SK-N-SH treated with all-trans-retinoic acid at 6 μM for 48 hours (cell line): Measurements from ENCODE around the gene ZNF692.
"Not testable (repeated sequence)": the region's sequence is repeated elsewhere in the genome, so short reads cannot be mapped to it uniquely, and the experiment has no call there.

Source experiments
- ATAC-seq: fragments of 200-7000 bp; cut with Tn5 transposase; 3 replicates; pipeline ENCODE4 v1.9.1; 2020; ENCODE audit warnings: mild to moderate bottlenecking, moderate library complexity
- ARNTL ChIP-seq: fragments of 450-650 bp; formaldehyde crosslinking; IDR thresholded peaks from 2 replicates; pipeline ENCODE4 v1.5.0; 2020; ENCODE audit warnings: low read depth, mild to moderate bottlenecking, moderate library complexity, borderline replicate concordance
- BACH2 ChIP-seq: fragments of 250-450 bp; sonication (Bioruptor Pico); IDR thresholded peaks from 2 replicates; pipeline ENCODE4 v1.9.0; 2021; ENCODE audit warnings: mild to moderate bottlenecking, borderline replicate concordance
- CSDC2 ChIP-seq: fragments of 250-450 bp; sonication (Bioruptor Pico); IDR thresholded peaks from 2 replicates; pipeline ENCODE4 v1.5.0; 2020; ENCODE audit warnings: mild to moderate bottlenecking, moderate library complexity
- ESRRG ChIP-seq: fragments of 250-450 bp; sonication (Bioruptor Pico); IDR thresholded peaks from 2 replicates; pipeline ENCODE4 v1.6.1; 2021; ENCODE audit warnings: mild to moderate bottlenecking
- GLIS3 ChIP-seq: fragments of 250-450 bp; sonication (Bioruptor Pico); IDR thresholded peaks from 2 replicates; pipeline ENCODE4 v1.5.0; 2020; ENCODE audit warnings: mild to moderate bottlenecking, moderate library complexity
- ISL1 ChIP-seq: fragments of 250-450 bp; sonication (Bioruptor Pico); IDR thresholded peaks from 2 replicates; pipeline ENCODE4 v2.1.2; 2022; ENCODE audit warnings: mild to moderate bottlenecking, moderate library complexity
- OSR1 ChIP-seq: fragments of 250-450 bp; sonication (Bioruptor Pico); IDR thresholded peaks from 2 replicates; pipeline ENCODE4 v1.8.0; 2022; ENCODE audit warnings: moderate library complexity, mild to moderate bottlenecking, inconsistent platforms
- PPARA ChIP-seq: fragments of 250-450 bp; sonication (Bioruptor Pico); IDR thresholded peaks from 2 replicates; pipeline ENCODE4 v1.5.0; 2020; ENCODE audit warnings: mild to moderate bottlenecking, borderline replicate concordance
- RARB ChIP-seq: fragments of 250-450 bp; sonication (Bioruptor Pico); IDR thresholded peaks from 2 replicates; pipeline ENCODE4 v1.8.0; 2021; ENCODE audit warnings: mild to moderate bottlenecking, moderate library complexity
- TCF4 ChIP-seq: fragments of 250-450 bp; sonication (Bioruptor Pico); IDR thresholded peaks from 2 replicates; pipeline ENCODE4 v1.8.0; 2021; ENCODE audit warnings: mild to moderate bottlenecking, moderate library complexity, borderline replicate concordance
- TOX ChIP-seq: fragments of 250-450 bp; sonication (Bioruptor Pico); IDR thresholded peaks from 2 replicates; pipeline ENCODE4 v1.8.0; 2021; ENCODE audit warnings: mild to moderate bottlenecking, moderate library complexity, borderline replicate concordance
- ZC3H10 ChIP-seq: fragments of 250-450 bp; sonication (Bioruptor Pico); IDR thresholded peaks from 2 replicates; pipeline ENCODE4 v1.5.1; 2021; ENCODE audit warnings: mild to moderate bottlenecking, moderate library complexity
- ZFP3 ChIP-seq: fragments of 250-450 bp; sonication (Bioruptor Pico); IDR thresholded peaks from 2 replicates; pipeline ENCODE4 v1.5.0; 2020; ENCODE audit warnings: mild to moderate bottlenecking, moderate library complexity
- ZFP30 ChIP-seq: fragments of 450-650 bp; formaldehyde crosslinking; IDR thresholded peaks from 2 replicates; pipeline ENCODE4 v1.5.0; 2022; ENCODE audit warnings: mild to moderate bottlenecking, moderate library complexity
- ZNF565 ChIP-seq: fragments of 450-650 bp; formaldehyde crosslinking; conservative IDR thresholded peaks from 2 replicates; pipeline ENCODE4 v1.5.0; 2020; ENCODE audit warnings: low read depth, mild to moderate bottlenecking, moderate library complexity
- ZNF70 ChIP-seq: fragments of 450-650 bp; formaldehyde crosslinking; IDR thresholded peaks from 2 replicates; pipeline ENCODE4 v1.5.0; 2020; ENCODE audit warnings: mild to moderate bottlenecking, moderate library complexity
- ZNF8 ChIP-seq: fragments of 450-650 bp; formaldehyde crosslinking; IDR thresholded peaks from 2 replicates; pipeline ENCODE4 v1.5.0; 2020; ENCODE audit warnings: mild to moderate bottlenecking, moderate library complexity
- TF ChIP-seq, protein P1 (sequence below): fragments of 250-450 bp; sonication (Bioruptor Pico); IDR thresholded peaks from 2 replicates; pipeline ENCODE4 v1.5.1; 2021; ENCODE audit warnings: mild to moderate bottlenecking, moderate library complexity
- TF ChIP-seq, protein P2 (sequence below): fragments of 250-450 bp; sonication (Bioruptor Pico); IDR thresholded peaks from 2 replicates; pipeline ENCODE4 v1.5.1; 2020; ENCODE audit warnings: low read depth, mild to moderate bottlenecking, moderate library complexity
- TF ChIP-seq, protein P3 (sequence below): fragments of 250-450 bp; sonication (Bioruptor Pico); IDR thresholded peaks from 2 replicates; pipeline ENCODE4 v1.8.0; 2020; ENCODE audit warnings: mild to moderate bottlenecking, moderate library complexity, borderline replicate concordance
- TF ChIP-seq, protein P4 (sequence below): fragments of 250-450 bp; sonication (Bioruptor Pico); IDR thresholded peaks from 2 replicates; pipeline ENCODE4 v1.5.0; 2020; ENCODE audit warnings: mild to moderate bottlenecking, moderate library complexity

Gene ZNF692

DNA sequence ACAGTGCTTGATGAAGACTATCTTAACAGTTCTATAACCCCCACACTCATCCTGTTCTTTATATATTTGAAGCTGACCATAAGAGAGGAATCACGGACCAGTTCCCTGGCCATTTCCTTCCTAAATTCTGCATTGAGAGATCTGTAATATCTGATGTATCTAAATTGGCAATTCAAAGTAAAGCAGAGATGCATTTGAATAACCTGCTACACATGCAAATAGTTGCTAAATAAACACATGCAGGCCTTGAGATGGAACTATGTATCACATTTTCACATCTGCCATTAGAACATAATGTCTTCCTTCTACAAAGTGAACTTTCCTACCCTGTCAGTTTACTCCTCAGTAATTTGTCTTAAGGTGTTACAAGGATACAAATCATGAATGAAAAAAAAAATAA is 26.8 kb upstream of the ZNF692 start:
- ATAC-seq = no peak
- TF ChIP-seq, protein P1, sequence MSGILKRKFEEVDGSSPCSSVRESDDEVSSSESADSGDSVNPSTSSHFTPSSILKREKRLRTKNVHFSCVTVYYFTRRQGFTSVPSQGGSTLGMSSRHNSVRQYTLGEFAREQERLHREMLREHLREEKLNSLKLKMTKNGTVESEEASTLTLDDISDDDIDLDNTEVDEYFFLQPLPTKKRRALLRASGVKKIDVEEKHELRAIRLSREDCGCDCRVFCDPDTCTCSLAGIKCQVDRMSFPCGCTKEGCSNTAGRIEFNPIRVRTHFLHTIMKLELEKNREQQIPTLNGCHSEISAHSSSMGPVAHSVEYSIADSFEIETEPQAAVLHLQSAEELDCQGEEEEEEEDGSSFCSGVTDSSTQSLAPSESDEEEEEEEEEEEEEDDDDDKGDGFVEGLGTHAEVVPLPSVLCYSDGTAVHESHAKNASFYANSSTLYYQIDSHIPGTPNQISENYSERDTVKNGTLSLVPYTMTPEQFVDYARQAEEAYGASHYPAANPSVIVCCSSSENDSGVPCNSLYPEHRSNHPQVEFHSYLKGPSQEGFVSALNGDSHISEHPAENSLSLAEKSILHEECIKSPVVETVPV = no peak
- TF ChIP-seq CSDC2 (CRISPR knock-in tag) (no peak), PPARA (no peak), OSR1 (CRISPR knock-in tag) (no peak), ESRRG (CRISPR knock-in tag) (no peak), ISL1 (CRISPR knock-in tag) (no peak), TOX (CRISPR knock-in tag) (no peak), ZNF565 (CRISPR knock-in tag) (no peak)
- TF ChIP-seq, protein P2, sequence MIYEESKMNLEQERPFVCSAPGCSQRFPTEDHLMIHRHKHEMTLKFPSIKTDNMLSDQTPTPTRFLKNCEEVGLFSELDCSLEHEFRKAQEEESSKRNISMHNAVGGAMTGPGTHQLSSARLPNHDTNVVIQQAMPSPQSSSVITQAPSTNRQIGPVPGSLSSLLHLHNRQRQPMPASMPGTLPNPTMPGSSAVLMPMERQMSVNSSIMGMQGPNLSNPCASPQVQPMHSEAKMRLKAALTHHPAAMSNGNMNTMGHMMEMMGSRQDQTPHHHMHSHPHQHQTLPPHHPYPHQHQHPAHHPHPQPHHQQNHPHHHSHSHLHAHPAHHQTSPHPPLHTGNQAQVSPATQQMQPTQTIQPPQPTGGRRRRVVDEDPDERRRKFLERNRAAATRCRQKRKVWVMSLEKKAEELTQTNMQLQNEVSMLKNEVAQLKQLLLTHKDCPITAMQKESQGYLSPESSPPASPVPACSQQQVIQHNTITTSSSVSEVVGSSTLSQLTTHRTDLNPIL (CRISPR knock-in tag) = no peak

DNA sequence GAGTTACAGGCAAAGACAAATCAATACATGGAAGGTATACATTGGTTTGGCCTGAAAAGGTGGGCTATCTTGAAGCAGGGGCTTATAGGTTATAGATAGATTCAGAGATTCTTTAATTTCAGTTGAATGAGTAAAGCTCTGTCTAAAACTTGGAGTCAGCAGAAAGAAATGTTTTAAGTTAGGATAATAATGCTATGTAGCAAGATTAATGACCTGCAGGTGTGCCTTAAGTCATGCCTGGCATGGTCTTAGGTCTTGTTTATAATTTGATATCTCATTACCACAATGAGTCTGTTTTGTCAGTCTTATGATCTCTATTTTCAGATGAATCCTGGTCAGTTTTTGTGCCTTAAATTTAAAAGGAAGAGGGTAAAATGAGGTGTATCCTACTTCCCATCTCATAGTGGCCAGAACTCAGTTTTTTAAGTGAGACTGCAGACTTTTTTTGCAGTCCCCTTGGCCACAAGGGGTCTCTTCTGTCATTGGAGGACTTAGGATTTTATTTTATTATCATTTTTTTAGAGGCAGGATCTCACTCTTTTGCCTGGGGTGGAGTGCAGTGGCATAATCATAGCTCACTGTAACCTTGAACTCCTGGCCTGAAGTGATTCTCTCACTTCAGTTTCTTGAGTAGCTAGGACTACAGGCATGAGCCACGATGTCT is 25.9 kb upstream of the ZNF692 start:
- ATAC-seq = peak; percentile 47
- TF ChIP-seq PPARA (no peak), ESRRG (CRISPR knock-in tag) (no peak), ZNF8 (CRISPR knock-in tag) (no peak)

DNA sequence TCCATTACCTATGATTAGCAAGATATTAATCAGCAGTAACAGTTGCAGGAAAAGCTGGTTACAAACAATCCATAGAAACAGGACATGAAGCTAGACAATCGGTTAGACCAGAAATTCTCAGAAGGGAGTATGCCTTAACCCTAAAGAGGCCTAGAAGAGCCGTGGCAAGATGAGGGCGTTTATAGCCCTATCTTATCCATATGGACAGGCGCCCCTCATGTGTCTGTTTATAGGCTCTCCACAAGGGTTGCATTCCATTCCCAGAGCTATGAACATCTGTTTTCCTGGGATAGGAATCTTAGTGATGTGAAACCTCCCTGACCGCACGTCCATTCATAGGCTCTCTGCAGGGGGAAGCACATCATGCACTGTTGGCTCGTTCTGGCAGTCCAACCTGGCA is 23.5 kb upstream of the ZNF692 start:
- ATAC-seq = not testable (repeated sequence)

DNA sequence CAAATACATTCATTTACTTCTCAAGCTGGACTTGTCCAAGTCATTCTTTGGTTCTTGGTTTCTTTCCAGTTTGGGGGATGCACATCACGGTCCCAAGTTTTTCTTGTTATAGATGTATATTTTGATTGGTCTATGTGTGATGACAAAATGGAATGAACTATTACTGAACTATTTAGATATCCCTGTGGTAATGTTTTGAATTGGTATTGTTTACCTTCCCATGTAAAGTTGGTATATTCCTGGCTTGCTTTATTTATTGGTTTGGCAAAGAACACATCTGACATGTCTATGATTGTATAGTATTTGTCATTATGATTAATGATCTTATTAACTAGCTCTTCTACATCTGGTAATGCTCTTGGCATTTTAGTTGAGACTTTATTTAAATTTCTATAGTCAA is 22.4 kb upstream of the ZNF692 start:
- TF ChIP-seq GLIS3 (no peak), BACH2 (CRISPR knock-in tag) (no peak), ISL1 (CRISPR knock-in tag) (no peak), ZFP30 (no peak), PPARA (no peak), ZFP3 (no peak), TCF4 (CRISPR knock-in tag) (no peak), ZNF8 (CRISPR knock-in tag) (no peak)
- TF ChIP-seq, protein P2 (CRISPR knock-in tag) = no peak
- TF ChIP-seq, protein P3, sequence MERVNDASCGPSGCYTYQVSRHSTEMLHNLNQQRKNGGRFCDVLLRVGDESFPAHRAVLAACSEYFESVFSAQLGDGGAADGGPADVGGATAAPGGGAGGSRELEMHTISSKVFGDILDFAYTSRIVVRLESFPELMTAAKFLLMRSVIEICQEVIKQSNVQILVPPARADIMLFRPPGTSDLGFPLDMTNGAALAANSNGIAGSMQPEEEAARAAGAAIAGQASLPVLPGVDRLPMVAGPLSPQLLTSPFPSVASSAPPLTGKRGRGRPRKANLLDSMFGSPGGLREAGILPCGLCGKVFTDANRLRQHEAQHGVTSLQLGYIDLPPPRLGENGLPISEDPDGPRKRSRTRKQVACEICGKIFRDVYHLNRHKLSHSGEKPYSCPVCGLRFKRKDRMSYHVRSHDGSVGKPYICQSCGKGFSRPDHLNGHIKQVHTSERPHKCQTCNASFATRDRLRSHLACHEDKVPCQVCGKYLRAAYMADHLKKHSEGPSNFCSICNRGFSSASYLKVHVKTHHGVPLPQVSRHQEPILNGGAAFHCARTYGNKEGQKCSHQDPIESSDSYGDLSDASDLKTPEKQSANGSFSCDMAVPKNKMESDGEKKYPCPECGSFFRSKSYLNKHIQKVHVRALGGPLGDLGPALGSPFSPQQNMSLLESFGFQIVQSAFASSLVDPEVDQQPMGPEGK (CRISPR knock-in tag) = no peak
- TF ChIP-seq, all 23 proteins: peak for 0

DNA sequence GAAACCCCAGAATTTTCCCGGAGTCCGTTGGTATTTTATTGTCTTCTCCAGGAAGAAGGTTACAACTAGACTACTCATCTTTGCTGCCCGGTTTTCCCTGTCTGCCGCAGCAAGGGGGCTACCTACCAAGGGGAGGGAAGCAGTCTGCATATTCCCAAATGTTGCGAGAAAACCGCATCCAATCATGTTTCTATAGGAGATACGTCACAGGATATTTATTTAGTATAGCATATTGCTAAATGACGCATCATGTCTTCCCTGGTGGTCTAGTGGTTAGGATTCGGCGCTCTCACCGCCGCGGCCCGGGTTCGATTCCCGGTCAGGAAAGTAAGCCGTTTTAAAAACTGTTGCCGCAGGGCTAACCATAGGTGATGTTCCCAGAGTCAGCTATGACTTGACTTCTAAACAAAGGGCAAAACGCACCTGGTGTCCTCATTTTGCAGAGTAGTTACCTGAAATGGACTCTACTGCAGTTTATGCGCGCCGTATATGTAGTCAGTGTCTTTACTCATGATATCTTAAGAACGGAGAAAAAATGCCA is 15.2 kb upstream of the ZNF692 start:
- TF ChIP-seq TCF4 (CRISPR knock-in tag) (no peak), ZNF565 (CRISPR knock-in tag) (no peak), ISL1 (CRISPR knock-in tag) (no peak), ZNF8 (CRISPR knock-in tag) (no peak), ZFP30 (no peak), ZNF70 (no peak), BACH2 (CRISPR knock-in tag) (no peak), GLIS3 (no peak), ARNTL (no peak), ZC3H10 (CRISPR knock-in tag) (no peak), PPARA (no peak), ZFP3 (no peak), RARB (CRISPR knock-in tag) (peak; percentile 6; the same call in 1 of the 2 replicates), CSDC2 (CRISPR knock-in tag) (no peak), OSR1 (CRISPR knock-in tag) (no peak)
- TF ChIP-seq, protein P4, sequence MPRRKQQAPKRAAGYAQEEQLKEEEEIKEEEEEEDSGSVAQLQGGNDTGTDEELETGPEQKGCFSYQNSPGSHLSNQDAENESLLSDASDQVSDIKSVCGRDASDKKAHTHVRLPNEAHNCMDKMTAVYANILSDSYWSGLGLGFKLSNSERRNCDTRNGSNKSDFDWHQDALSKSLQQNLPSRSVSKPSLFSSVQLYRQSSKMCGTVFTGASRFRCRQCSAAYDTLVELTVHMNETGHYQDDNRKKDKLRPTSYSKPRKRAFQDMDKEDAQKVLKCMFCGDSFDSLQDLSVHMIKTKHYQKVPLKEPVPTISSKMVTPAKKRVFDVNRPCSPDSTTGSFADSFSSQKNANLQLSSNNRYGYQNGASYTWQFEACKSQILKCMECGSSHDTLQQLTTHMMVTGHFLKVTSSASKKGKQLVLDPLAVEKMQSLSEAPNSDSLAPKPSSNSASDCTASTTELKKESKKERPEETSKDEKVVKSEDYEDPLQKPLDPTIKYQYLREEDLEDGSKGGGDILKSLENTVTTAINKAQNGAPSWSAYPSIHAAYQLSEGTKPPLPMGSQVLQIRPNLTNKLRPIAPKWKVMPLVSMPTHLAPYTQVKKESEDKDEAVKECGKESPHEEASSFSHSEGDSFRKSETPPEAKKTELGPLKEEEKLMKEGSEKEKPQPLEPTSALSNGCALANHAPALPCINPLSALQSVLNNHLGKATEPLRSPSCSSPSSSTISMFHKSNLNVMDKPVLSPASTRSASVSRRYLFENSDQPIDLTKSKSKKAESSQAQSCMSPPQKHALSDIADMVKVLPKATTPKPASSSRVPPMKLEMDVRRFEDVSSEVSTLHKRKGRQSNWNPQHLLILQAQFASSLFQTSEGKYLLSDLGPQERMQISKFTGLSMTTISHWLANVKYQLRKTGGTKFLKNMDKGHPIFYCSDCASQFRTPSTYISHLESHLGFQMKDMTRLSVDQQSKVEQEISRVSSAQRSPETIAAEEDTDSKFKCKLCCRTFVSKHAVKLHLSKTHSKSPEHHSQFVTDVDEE (CRISPR knock-in tag) = 0 out of 2 replicates have a peak, but pooled peaks have one; percentile 19
- TF ChIP-seq, protein P1 = no peak
- TF ChIP-seq, all 23 proteins: peak for 2
- ATAC-seq = peak; percentile 70

More for the DNA sequence above, 22.4 kb upstream of the ZNF692 start:
- ATAC-seq = no peak
